Activated CD4-positive, alpha-beta T cell treated with anti-CD3 and anti-CD28 coated beads, Interleukin-2, amount 50 U/mL, for 48 hours (primary cell): ENCODE results near the gene VPS35L.

Experiments used
- DNase-seq, 2 experiments: peaks; one replicate each; pipeline ENCODE4 v3.0.0-alpha.2; 2020

VPS35L gene

DNA sequence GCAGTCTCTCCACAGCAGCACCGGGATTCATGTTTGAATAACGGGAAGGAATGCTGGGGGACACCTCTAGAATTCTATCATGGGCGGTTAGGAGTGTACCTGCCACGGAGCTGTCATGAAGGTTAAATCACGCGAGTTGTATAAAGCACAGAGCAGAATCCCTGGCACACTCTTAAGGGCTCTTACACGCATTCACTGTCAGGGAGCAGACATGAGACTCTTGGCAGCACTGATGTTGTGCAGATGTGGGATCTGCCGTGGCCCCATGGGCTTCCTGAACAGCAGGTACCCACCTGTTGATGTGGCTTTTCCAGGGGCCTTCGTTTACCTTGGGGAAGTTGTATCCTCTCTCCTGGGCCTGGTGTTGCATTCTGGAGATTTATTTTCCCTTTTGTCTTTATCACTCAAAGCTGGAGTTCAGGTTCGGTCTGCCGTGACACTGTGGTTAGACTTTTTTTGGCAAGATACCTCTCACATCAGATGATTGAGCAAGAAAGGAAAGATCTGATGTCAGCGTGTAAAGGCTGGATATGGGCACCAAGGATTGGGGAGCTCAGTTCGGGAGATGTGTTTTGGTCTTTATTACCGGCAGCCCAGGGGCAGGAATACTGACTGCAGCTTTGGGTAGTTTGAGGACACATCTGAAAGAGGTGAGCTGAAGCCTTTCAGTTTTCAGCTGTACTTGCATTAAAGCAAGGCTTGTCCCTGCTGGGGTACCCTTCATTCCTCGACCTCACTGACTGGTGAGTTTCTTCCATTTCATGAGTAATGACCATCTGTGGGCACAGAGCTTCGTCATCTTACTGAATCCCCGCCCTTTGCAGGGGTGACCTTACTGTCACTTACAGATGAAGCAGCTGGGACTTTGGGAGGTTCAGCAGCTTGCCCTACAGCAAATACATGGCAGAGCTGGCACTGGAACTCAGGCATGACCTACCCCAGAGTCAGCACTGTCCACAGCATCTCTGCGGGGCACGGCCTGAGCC is 143.3 kb downstream of the VPS35L start:
- DNase-seq: peak; percentile 11 to 29

DNA sequence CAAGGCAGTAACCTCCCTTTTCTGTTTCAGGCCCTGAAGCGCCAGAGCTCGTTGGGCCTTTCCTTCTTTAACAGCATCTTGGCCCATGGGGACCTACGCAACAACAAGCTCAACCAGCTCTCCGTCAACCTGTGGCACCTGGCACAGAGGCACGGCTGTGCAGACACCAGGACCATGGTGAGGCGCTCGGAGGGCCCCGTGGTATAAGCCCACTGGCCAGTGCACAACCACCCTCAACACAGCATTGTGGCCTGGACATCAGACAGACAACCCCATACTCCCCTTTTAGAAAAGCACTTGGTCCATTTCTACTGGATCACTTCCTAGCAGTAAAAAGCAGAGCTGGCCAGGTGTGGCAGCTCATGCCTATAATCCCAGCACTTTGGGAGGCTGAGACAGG is 144.0 kb downstream of the VPS35L start:
- DNase-seq: no peak

DNA sequence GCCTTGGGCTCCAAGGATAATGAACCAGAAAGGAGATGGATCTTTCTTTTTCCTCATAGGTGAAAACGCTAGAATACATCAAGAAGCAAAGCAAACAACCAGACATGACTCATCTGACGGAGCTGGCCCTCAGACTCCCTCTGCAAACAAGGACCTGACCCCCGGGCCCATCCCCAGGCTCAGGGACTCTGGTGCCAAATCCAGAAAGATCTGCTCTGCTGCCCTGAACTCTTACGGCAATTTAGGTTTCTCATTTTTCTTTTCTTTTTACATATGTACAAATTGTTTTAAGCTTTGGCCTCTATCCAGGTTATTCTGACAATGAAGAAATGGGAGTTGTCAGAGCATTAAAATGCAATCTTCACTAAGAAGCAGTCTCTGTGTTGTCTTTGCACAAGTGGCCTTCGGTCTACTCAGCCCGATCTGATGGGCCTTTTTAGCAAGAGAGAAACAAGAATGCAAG is 144.8 kb downstream of the VPS35L start:
- no peak for DNase-seq

DNA sequence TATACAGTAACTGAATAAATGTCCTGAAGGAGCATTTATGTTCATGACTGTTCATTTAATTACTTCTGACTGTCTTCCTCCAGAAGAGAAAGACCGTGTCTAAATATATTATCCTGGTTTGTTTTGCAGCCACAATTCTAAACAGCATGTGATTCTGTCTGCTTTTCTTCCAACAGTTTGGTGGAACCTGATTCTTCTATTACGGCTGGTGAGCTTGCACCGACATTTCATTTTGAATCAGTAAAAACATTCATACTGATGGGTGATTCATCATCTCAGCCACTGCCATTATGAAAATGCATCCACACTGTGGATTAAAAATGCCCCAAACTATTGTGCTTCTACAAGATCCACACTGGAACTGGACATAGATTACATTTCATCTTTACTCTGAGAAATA is 145.6 kb downstream of the VPS35L start:
- no peak for DNase-seq

DNA sequence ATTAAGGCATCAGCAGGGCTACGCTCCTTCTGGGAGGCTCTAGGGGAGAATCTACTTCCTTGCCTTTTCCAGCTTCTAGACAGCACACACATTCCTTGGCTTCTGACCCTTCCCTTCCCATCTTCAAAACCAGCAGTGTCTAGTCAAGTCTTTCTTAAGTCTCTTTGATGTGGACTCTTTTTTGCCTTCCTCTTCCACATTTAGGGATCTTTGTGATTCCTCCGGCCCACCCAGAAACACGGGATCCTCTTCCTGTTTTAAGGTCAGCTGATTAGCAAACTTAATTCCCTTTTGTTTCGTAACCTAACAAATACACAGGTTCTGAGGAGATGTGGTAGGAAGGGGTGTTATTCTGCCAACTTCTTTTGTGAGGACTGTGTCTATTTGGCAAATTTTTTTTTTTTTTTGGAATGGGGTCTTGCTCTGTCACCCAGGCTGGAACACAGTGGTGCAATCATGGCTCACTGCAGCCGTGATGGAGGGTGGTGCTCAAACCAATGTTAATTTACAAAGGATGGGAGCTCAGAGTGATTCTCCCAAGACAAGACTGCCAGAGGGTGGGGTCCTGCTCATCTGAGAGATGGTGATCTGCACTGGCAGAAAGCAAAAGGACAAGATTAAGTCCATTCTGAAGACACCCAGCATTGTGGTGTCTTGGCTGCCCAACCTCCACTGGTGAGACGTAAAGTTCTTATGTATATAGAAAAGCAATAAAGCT is 147.8 kb downstream of the VPS35L start:
- no peak for DNase-seq

DNA sequence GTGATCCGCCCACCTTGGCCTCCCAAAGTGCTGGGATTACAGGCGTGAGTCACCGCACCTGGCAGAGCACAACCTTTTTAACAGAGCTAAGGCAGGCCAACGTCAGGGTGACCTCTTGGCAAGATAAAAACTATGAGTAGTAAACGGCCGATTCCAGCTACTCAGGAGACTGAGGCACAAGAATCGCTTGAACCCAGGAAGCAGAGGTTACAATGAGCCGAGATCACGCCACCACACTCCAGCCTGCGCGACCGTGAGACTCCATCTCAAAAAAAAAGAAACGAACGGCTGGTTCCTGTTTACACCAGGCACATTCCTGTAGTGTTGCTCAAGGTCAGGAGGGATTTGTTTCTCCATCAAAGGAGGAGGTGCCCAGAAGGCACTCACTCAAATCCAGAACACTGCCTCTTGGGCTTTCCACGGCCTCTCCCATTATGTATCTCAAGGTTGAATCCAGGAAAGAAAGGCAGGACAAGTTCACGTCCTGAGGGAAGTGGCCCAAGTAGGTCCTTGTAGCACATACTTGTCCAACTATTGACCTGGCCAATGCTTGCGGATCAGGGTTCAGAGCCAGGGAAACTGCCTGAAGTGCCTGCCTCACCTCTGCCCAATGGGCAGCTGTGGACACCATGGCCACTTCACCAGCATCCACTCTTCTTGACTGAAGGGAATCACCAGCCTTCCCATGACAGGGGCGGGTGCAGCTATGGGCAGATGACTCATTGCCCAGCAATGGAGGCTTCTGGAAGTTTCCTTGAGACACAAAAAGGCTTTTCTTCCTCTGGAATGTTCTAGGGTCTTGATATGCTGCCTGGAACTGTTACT is 149.0 kb downstream of the VPS35L start:
- DNase-seq: no peak

DNA sequence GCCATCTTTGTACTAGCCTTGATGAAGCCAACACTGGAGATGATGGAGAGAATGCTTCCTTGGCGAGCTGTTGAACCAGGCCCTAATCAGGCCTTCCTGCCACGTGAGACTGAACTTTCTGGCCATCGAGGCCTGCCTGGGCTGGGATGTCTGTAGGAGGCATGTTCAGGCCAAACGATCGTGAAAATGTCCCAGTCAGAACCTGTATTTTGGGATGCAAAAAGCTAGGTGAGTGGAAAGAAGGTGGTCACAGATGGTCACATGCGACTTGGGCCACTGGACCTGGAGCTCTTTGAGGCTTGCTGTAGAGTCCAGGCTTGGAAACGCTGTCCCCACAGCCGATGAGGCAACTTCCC is 149.6 kb downstream of the VPS35L start:
- no peak for DNase-seq

DNA sequence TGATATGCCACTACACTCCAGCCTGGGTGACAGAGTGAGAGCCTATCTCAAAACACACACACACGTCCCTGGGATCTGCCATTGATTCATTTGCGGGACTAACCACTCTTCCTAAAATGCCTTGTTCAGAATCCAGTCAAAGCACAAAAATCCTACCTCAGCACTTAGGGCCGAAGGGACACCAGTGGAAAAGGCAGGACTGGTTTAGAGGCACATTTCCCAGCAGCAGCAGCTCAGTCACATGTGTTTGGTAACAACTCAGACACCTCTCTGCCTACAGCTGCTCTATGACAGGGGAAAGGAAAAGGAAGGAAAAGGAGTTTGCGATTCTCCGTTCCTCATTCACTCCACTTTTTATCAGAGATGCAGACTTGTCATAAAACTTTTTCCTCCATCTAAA is 150.3 kb downstream of the VPS35L start:
- no peak for DNase-seq

DNA sequence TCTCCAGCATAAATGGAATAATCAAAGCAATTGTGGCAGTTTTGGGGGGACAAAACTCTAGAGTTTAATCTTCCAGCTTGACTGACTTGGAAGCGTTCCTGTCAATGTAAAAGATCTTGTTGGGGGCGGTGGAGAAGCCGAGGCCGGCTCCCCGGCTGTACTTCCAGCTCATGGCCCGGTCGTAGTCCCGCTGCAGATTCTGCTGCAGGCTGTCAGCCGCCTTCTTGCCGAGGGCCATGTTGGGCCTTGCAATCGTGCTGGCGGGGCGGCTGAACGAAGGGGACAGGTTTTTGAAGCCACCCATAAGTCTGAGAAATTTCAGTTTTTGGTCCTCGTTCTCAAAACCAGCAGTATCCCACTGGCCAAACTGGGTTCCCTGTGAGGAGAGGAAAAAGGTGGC is 151.3 kb downstream of the VPS35L start:
- no peak for DNase-seq

DNA sequence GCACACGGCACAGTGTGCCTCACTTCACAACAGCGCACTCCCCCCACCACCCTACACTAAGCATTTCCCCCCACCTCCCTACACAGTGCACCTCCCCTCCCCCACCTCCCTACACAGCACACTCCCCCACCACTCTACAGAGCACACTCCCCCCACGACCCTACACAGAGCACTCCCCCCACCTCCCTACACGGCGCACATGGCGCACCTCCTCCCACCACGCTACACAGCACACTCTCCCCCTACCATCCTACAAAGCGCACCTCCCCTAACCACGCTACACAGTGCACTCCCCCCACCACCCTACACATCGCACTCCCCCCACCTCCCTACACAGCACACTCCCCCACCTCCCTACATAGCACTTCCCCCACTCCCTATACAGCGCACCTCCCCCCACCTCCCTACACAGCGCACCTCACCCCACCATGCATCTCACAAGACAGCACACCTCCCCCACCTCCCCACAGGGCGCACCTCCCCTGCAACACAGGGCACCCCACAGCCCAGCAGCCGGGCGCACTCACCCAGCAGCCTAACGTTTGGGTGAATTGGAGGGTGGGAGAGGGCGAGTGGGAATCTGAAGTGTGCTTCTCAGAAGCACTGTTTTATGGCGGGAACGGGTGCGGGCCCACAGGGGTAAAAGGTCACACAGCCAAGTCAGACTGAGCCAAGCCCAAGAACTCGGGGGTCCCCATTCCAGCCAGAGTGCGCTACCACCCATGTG is 152.2 kb downstream of the VPS35L start:
- no peak for DNase-seq

DNA sequence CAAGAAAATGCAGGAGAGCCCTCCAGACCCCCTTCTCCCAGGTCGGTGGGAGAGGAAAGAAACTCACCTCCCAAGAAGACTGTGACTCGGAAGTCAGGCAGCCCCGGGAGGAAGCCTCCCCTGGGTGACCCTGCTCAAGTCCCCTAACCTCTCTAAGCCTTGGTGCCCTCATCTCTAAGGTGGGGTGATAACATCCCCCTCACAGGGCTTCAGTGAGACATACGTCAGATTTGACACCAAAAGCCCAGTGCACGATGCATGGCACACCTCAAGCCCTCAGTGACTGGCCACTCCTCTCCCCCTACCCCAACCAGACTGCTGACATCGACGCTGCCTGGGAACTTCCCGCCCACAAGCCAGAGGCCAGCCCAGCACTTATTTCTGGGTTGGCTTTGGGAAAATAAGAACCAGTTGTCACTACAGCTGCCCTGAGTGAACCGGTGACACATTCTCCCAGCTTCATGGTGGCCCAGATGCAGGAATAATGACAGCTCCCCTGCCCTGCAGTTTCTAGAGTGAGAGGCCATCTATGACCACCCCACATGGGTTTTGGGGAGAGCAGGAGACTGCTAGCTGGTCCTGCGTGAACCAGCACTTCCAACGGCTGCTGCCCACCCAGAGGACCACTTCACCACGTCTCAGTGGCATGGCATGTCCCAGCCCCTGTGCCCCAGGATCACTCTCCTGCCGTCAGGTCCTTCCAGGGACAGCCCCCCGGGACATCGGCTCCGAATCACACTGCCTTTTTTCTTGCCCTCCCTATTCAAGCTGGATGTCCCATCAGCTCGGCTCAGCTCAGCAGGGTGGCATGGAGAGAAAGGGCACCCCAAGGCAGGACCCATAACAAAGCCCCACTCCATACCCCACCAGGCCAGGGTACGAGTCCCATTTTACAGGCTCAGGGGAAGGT is 153.0 kb downstream of the VPS35L start:
- no peak for DNase-seq

DNA sequence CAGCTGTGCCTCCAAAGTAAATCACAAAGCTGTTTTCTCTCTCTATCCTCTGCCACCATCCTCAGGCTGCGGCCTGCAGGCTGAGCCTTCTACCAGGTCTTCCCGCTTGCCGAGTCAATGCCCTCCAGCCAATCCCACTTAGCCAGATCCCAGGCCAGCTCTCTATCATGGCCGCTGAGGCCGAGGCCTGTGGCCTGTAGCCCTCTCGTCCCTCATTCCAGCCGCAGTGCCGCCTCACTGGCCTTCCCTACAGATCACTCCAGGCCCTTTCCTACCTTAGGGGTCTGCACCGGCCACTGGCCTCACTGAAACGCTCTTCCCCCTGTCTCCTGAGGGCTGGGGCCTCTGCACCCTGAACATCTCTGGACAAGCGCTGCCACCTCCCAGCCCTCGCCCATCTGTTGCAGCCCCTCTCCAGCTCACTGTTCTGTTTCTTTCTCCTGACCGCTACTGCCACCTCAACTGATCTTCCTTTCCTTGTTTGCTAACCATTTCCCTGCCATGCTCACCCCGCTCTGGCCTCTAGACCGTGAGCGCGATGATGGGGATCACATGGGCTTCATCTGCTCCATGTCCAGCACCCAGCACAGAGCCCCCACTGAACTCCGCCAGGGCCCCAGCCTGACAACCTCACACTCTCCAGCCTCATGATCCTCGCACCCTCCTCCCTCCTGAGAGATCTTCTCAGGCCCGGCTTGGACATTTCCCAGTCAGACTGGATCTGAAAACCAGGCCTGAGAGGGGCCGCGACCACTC is 154.1 kb downstream of the VPS35L start:
- DNase-seq: no peak

DNA sequence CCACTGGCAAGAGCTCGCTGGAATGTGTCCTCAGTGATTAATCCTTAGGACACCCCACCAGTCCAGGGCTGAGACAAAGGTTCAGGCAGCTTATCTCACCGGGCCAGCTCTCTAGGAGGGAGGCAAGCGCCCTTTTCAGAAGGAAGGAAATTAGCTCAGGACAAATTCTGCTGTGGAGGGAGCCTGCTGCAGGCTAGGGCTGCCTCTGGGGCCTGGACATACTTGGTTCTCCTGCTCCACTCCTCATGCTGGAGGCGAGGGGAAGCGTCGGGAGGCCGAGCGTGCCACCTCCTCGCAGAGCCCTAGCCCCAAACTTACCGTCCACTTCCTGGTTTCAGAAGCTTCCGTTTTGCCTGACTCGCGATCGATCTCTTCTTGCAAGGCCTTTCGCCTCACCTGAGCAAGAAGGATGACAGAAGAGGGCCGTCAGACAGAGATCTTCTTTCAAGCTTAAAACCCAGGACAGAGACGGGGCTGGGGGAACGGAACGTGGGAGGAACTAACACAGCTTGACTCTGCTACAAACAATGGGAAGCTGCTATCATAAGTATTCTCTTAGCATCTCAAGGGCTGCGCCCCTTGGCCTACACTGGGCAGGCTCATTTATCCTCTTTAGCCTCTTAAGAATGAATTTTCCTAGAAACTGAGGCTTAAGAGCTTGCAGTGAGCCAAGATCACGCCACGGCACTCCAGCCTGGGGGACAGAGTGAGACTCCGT is 154.8 kb downstream of the VPS35L start:
- no peak for DNase-seq

DNA sequence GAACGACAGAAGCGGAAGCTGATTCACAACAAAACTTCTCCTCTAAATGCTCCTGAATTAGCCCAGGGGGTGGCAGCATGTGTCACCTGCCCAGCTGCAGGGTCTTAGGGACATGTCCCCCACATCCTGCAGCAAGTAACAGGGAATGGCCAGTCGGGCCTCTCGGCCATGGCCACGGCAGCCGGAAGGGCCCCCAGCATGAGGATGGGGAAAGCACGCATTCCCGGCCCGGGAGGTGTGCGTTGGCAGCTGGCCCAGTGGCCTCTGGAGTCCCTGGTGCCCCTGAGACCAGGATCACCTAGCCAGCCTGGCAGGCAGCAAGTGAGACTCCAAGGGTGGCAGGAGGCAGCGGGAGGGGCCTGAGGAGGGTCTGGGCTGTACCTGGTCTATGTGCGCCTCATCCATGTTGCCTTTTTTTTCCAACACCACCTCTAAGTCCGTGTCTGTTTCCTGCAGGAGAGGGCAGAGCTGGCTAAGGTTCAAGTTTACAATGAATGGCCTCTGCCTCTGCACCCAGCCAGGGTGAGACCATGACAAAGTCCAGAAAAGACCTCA is 155.6 kb downstream of the VPS35L start:
- DNase-seq: no peak

DNA sequence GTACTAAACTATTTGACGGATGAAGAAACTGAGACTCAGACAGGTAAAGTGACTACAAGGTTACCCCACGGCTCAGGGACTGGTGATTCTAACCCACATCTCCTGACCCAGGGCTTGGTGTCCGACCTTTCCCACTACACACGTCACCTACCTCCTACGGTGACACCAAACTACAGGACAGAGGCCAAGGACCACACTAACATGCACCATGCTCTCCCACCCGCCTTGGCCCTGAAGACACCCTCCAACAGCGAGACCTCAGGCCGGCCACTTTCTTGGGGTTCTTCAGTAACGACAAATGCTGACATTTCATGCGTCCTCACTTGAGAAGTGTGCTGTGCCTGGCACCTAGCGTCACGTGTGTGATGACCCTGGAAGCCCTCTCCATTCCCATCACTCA is 156.1 kb downstream of the VPS35L start:
- no peak for DNase-seq

DNA sequence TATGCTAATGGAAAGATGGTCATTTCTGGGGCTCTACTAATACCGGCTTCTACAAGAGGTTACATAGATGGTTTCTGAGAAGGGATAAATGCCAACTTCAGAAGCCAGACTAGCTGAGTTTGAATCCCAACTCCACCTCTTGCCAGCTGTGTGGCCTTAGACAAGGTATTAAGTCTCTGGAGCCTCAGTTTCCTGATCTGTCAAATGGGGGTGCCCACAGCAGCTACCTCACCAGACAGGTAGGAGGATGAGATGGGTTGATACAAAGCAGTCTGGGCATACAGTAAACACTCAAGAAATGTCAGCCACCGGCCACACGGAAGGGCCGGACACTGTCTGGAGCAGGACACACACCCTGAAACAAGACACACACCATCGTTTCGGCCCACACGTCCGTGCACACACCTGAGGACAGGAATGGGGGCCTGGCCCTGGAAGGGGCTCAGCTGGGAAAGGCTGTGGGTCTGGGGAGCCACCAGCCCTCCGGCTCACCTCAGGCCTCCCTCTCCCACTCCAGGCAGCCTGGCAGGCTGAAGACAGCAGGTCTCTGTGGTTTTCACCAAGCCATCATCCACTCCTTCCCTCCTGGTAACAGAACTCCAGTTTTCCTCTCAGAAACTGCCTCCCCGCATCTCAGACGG is 157.0 kb downstream of the VPS35L start:
- DNase-seq: no peak

DNA sequence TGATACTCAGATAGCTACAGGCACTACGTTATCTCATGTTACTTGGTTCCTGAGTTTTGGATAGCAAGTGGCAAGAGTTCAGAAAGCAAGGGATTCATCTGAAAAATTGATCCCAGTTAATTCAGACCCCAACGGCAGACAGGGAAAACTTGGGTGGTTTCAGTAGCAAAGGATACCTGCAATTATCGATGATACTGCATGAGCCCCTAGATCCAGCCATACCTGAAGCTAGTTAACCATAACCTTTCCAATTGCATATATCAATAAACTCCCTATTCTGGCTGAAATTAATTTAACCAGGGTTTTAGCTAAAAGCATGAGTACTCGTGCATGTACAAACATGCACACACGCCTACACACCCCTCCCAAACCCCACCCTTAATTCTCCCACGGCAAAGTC is 158.2 kb downstream of the VPS35L start:
- DNase-seq: no peak

DNA sequence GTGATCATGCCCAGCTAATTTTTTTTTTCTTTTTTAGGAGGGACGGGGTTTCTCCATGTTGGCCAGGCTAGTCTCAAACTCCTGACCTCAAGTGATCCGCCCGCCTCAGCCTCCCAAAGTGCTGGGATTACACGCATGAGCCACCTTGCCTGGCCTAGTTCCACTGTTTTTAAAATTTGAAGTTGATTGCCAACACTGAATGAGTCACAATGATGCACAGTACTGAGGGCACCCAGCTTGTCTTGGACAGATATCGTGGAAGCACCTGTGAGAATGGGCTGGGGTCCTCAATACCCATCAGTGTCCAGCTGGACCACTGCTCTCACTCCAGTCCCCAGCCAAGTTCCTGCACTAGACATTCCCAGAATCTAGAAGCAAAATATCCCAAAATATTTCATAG is 160.1 kb downstream of the VPS35L start:
- DNase-seq: no peak

DNA sequence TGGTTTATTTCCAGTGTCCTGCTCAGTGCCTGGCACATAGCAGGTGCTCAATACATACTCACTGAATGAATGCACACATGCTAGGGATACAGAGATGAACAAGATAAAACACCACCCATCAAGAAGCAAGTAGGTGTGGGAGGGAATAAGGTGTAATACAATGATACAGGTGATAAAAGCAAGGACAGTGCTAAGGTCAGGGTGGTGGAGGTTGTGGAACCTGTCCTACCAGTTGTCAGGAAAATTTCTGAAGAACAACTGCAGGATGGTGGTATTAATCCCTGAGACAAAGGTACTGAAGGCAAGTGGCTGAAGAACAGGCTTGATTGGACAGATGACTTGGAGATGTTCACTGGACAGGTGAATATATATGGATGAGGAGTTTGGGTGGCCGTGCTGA is 160.7 kb downstream of the VPS35L start:
- no peak for DNase-seq
